GM23248 (cell line): ENCODE data around the gene FGFR2. TPM values are rescaled to one million over a fixed set of nuclear protein-coding genes. Genes with fewer than 3 reads are reported as not detected.

Experiments
- DNase-seq: peaks from one replicate; pipeline ENCODE4 v3.0.0-alpha.2; 2015
- H2AFZ ChIP-seq: fragments of 200-600 bp; sonication (generic); 2 replicates; pipeline ENCODE4 v1.6.1; 2016; ENCODE audit warnings: antibody characterized with exemption
- H3F3A ChIP-seq: fragments of 200-600 bp; sonication (generic); 2 replicates; pipeline ENCODE4 v1.6.1; 2016; ENCODE audit warnings: mild to moderate bottlenecking, antibody characterized with exemption, mixed run types; ENCODE audit not compliant: insufficient read depth
- H3K27ac ChIP-seq: fragments of 200-600 bp; sonication (generic); 2 replicates; pipeline ENCODE4 v1.5.1; 2016; ENCODE audit warnings: mild to moderate bottlenecking
- H3K27me3 ChIP-seq: fragments of 200-600 bp; sonication (generic); replicated peaks from 2 replicates; pipeline ENCODE4 v1.6.1; 2016; ENCODE audit warnings: mild to moderate bottlenecking; ENCODE audit not compliant: insufficient read depth
- H3K36me3 ChIP-seq: fragments of 200-600 bp; sonication (generic); 2 replicates; pipeline ENCODE4 v1.6.1; 2016; ENCODE audit warnings: low read depth, mild to moderate bottlenecking
- H3K4me1 ChIP-seq: fragments of 200-600 bp; sonication (generic); 2 replicates; pipeline ENCODE4 v1.6.1; 2016; ENCODE audit warnings: mild to moderate bottlenecking; ENCODE audit not compliant: insufficient read depth
- H3K4me2 ChIP-seq: fragments of 200-600 bp; sonication (generic); one replicate; pipeline ENCODE4 v1.6.1; 2016; ENCODE audit warnings: mild to moderate bottlenecking; ENCODE audit not compliant: unreplicated experiment
- H3K4me3 ChIP-seq: fragments of 200-600 bp; sonication (generic); 2 replicates; pipeline ENCODE4 v1.5.1; 2016; ENCODE audit warnings: mild to moderate bottlenecking
- H3K79me2 ChIP-seq: fragments of 200-600 bp; sonication (generic); 2 replicates; pipeline ENCODE4 v1.6.1; 2016; ENCODE audit warnings: mild to moderate bottlenecking; ENCODE audit not compliant: insufficient read depth
- H3K9ac ChIP-seq: fragments of 200-600 bp; sonication (generic); 2 replicates; pipeline ENCODE4 v1.6.1; 2016; ENCODE audit warnings: mild to moderate bottlenecking
- H3K9me2 ChIP-seq: fragments of 200-600 bp; sonication (generic); 2 replicates; pipeline ENCODE4 v1.6.1; 2016; ENCODE audit warnings: mixed run types, mild to moderate bottlenecking, moderate library complexity; ENCODE audit not compliant: insufficient read depth
- H3K9me3 ChIP-seq: fragments of 200-600 bp; sonication (generic); one replicate; pipeline ENCODE4 v1.6.1; 2017; ENCODE audit warnings: low read depth
- H4K20me1 ChIP-seq: fragments of 200-600 bp; sonication (generic); 2 replicates; pipeline ENCODE4 v1.6.0; 2016; ENCODE audit not compliant: insufficient read depth
- EZH2 ChIP-seq: fragments of 200-600 bp; sonication (generic); IDR thresholded peaks from 2 replicates; pipeline ENCODE4 v1.6.1; 2018; ENCODE audit warnings: antibody characterized with exemption, mild to moderate bottlenecking; ENCODE audit not compliant: insufficient read depth, poor library complexity, severe bottlenecking
- EZH2phosphoT487 ChIP-seq: fragments of 200-600 bp; sonication (generic); IDR thresholded peaks from 2 replicates; pipeline ENCODE4 v1.6.1; 2018; ENCODE audit warnings: antibody characterized with exemption, moderate library complexity, mild to moderate bottlenecking, low read depth; ENCODE audit not compliant: insufficient read depth
- WGBS, 2 experiments: methylation state at CpG; one replicate each; pipeline ENCODE4 v1.1.6; 2015 to 2017; ENCODE audit warnings: low lambda C conversion rate in 2 of 2, low coverage in 1 of 2; ENCODE audit errors: missing lambda C conversion rate in 2 of 2; 5-methylcytosine and 5-hydroxymethylcytosine counted together
- in situ Hi-C: fragments of 300-500 bp; cut with MboI; formaldehyde crosslinking; loops from 2 replicates; pipeline ENCODE4 v1.15.0; 2020
- polyA plus RNA-seq: library from polyadenylated mRNA; unstranded; fragments of >200 nt; fragmentation: Nextera tagmentation; extraction: Ambion mirVana; gene quantifications from 2 replicates; pipeline ENCODE4 v1.2.1, GENCODE V29; 2016
- total RNA-seq: library from RNA; depleted of rRNA; stranded (reverse); fragments of >200 nt; shearing (Covaris generic); gene quantifications from 2 replicates; pipeline ENCODE4 v1.2.3, GENCODE V29; 2014

FGFR2 gene
- total and polyA plus RNA-seq, 2 experiments from 2014 or later: 0.15 TPM; not detected in 1

- DNase-seq: no peak
- Histone ChIP-seq H3F3A (no peaks in the 10 kb centered on the region), H3K27me3 (no peaks in the 10 kb centered on the region), H3K36me3 (no peaks in the 10 kb centered on the region), H3K9me2 (no peaks in the 10 kb centered on the region), H3K4me1 (no peaks in the 10 kb centered on the region), H3K4me2 (no peak overlapping the region), H3K9ac (no peak overlapping the region), H3K9me3 (no peaks in the 10 kb centered on the region), H3K79me2 (no peaks in the 10 kb centered on the region), H2AFZ (no peak overlapping the region), H3K27ac (no peak overlapping the region), H3K4me3 (no peak overlapping the region), H4K20me1 (no peaks in the 10 kb centered on the region)
- WGBS, 2 experiments: 67 to 74% methylated on average over 13 of the region's 13 CpGs
- no peak for TF ChIP-seq EZH2phosphoT487
- TF ChIP-seq EZH2: no peak
- in situ Hi-C loops: no loop called here
Measured at GRCh38 chr10:121484816-121485215, 113.4 kb downstream of the FGFR2 start.

DNA sequence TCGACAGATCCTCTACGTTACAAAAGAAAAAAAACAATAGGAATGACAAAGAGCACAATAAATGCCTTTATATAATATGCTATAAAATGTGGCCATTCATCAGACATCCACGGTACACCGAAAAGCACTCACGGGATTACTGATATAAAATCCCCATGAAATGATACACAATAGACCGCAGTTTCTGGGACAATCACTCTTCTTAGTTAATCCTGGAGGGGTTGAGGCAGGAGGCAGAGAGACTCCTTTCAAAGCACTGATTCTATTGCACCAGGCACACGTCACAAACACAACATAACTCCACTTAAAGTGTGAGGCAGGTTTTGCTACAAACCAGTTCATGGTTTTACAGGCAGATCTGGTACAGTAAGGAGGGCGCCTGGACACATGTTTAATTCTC is 113.8 kb downstream of the FGFR2 start:
- H3K27ac ChIP-seq: no peak overlapping the region
- H3K4me2 ChIP-seq: no peak overlapping the region
- no peaks in the 10 kb centered on the region for H3K79me2 ChIP-seq
- H3F3A ChIP-seq: no peaks in the 10 kb centered on the region
- H3K4me1 ChIP-seq: no peaks in the 10 kb centered on the region
- no peak for DNase-seq
- H3K36me3 ChIP-seq: no peaks in the 10 kb centered on the region
- in situ Hi-C loops: no loop called here
- H3K27me3 ChIP-seq: no peaks in the 10 kb centered on the region
- TF ChIP-seq EZH2 (no peak), EZH2phosphoT487 (no peak)
- H3K9me2 ChIP-seq: no peaks in the 10 kb centered on the region
- no peak overlapping the region for H2AFZ ChIP-seq
- no peaks in the 10 kb centered on the region for H4K20me1 ChIP-seq
- H3K4me3 ChIP-seq: no peak overlapping the region
- H3K9me3 ChIP-seq: no peaks in the 10 kb centered on the region
- no peak overlapping the region for H3K9ac ChIP-seq
- WGBS, 2 experiments: 47 to 49% methylated on average over 8 of the region's 8 CpGs

- Histone ChIP-seq H3K36me3 (no peaks in the 10 kb centered on the region), H3F3A (no peaks in the 10 kb centered on the region), H3K9ac (no peak overlapping the region), H3K9me3 (no peaks in the 10 kb centered on the region), H3K4me1 (no peaks in the 10 kb centered on the region), H4K20me1 (no peaks in the 10 kb centered on the region), H2AFZ (no peak overlapping the region), H3K79me2 (no peaks in the 10 kb centered on the region), H3K27me3 (no peaks in the 10 kb centered on the region), H3K9me2 (no peaks in the 10 kb centered on the region), H3K27ac (no peak overlapping the region), H3K4me2 (no peak overlapping the region), H3K4me3 (no peak overlapping the region)
- no peak for DNase-seq
- 0% methylated on average over 1 of the region's 1 CpG for WGBS, 2 experiments
- TF ChIP-seq EZH2: no peak
- TF ChIP-seq EZH2phosphoT487: no peak
- in situ Hi-C loops: no loop called here
Measured at GRCh38 chr10:121481180-121481579, 117.1 kb downstream of the FGFR2 start.

DNA sequence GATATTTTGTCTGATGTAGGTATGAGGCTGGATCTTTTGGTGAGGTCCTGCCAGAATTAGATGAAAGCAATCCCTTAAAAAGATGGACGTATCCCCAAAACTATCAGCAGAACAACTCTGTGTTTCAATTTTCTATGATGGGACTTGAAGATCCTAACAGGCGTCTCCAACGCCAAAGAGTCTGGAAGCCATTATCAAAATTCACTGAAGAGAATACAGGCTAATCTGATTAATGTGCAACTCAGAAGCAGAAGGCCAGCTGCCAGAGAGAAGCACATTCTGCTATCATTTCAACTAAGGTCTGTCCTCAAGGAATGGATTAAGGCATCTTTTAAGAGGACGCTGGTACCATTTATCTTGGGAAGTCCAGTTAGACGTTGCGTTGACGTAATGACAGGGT is 119.7 kb downstream of the FGFR2 start:
- H3K4me1 ChIP-seq: no peaks in the 10 kb centered on the region
- H2AFZ ChIP-seq: no peak overlapping the region
- no peaks in the 10 kb centered on the region for H4K20me1 ChIP-seq
- no peaks in the 10 kb centered on the region for H3F3A ChIP-seq
- H3K4me3 ChIP-seq: no peak overlapping the region
- no peaks in the 10 kb centered on the region for H3K79me2 ChIP-seq
- DNase-seq: no peak
- H3K27ac ChIP-seq: no peak overlapping the region
- no peak overlapping the region for H3K9ac ChIP-seq
- no peaks in the 10 kb centered on the region for H3K27me3 ChIP-seq
- no peak overlapping the region for H3K4me2 ChIP-seq
- TF ChIP-seq EZH2phosphoT487 (no peak), EZH2 (no peak)
- in situ Hi-C loops: no loop called here
- H3K36me3 ChIP-seq: no peaks in the 10 kb centered on the region
- no peaks in the 10 kb centered on the region for H3K9me2 ChIP-seq
- 26 to 30% methylated on average over 7 of the region's 7 CpGs for WGBS, 2 experiments
- H3K9me3 ChIP-seq: no peaks in the 10 kb centered on the region

DNA sequence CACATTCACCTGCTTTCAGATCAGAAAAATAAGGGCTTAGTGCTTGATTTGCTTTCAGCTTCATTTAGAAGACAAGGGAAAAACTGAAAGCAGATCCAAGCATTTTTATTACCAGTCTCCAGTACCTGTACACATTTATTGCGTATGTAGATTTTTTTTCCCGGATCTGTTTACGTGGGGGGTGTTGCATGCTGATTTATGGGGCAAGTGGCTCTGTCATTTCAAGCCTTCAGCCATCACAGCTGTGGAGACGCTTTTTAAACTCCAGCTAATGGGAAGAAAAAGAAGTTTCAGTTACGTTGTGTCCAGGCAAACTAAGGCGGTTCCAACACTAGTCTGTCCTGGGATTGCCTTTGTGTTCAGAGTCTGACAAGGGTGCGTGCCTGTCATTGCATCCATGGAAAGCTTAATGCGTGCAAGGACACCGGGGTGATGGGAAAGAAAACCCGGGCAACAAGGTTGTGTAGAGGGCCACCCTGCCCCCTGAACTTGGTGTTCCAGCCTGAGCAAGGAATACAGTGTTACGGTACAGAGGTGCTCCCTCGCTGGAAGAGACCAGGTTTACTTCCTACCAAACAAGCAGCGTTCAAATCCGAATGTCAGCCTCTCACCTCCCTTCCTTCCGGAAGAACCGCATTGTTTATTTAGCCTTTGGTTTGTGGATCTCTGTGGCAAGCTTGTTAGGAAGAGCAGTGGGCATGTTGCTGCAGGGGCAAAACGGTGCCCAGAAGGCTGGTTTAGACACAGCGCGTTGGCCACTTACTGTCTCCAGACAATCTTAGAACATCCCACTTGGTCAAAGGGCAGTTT is 128.2 kb downstream of the FGFR2 start:
- Histone ChIP-seq H3K36me3 (no peaks in the 10 kb centered on the region), H4K20me1 (no peaks in the 10 kb centered on the region), H3K79me2 (no peaks in the 10 kb centered on the region), H3K9me3 (no peaks in the 10 kb centered on the region), H3K9ac (no peak overlapping the region), H3K4me3 (no peak overlapping the region), H2AFZ (no peak overlapping the region), H3K9me2 (no peaks in the 10 kb centered on the region), H3K27me3 (no peaks in the 10 kb centered on the region), H3K27ac (no peak overlapping the region), H3F3A (no peaks in the 10 kb centered on the region), H3K4me1 (no peaks in the 10 kb centered on the region), H3K4me2 (no peak overlapping the region)
- 64 to 66% methylated on average over 19 of the region's 19 CpGs for WGBS, 2 experiments
- TF ChIP-seq EZH2 (no peak), EZH2phosphoT487 (no peak)
- DNase-seq: no peak
- in situ Hi-C loops: no loop called here
